Keratinocyte (primary cell): ENCODE results near the gene KRTAP5-3. TPM values are rescaled to one million over a fixed set of nuclear protein-coding genes. Genes with fewer than 3 reads are reported as not detected.

Experiments
- DNase-seq: peaks from one replicate; pipeline ENCODE4 v3.0.0-alpha.2; 2011; ENCODE audit warnings: low read depth, missing footprints, low spot score
- FAIRE-seq: peaks from 2 replicates; lab custom pipeline; 2011; peaks lifted over from hg19 to GRCh38; lab: Jason Lieb, UNC
- H2AFZ ChIP-seq: 2 replicates; pipeline ENCODE4 v1.6.0; 2012; ENCODE audit warnings: low read length, control low read depth, inconsistent platforms; ENCODE audit not compliant: control insufficient read depth
- H3K27ac ChIP-seq: 2 replicates; pipeline ENCODE4 v1.5.1; 2011; ENCODE audit warnings: low read length; ENCODE audit not compliant: control insufficient read depth, insufficient read depth
- H3K27me3 ChIP-seq: 3 replicates; pipeline ENCODE4 v1.6.0; 2011; ENCODE audit warnings: low read length; ENCODE audit not compliant: control insufficient read depth, insufficient read depth; ENCODE audit errors: extremely low read depth
- H3K36me3 ChIP-seq, 2 experiments: 2 replicates in 1 of 2; 3 replicates in 1 of 2; pipeline ENCODE4 v1.5.1; 2011; ENCODE audit warnings: low read length in 2 of 2, mild to moderate bottlenecking in 1 of 2; ENCODE audit not compliant: control insufficient read depth in 2 of 2, insufficient read depth in 2 of 2; ENCODE audit errors: extremely low read depth in 1 of 2
- H3K4me1 ChIP-seq: 3 replicates; pipeline ENCODE4 v1.5.1; 2011; ENCODE audit warnings: low read length; ENCODE audit not compliant: control insufficient read depth, insufficient read depth; ENCODE audit errors: extremely low read depth
- H3K4me2 ChIP-seq: 3 replicates; pipeline ENCODE4 v1.6.0; 2011; ENCODE audit warnings: low read depth, low read length; ENCODE audit not compliant: control insufficient read depth, insufficient read depth; ENCODE audit errors: extremely low read depth
- H3K4me3 ChIP-seq, 3 experiments: fragments of 200-600 bp in 1 of 3; sonication (generic) in 1 of 3; 2 replicates in 2 of 3; 3 replicates in 1 of 3; pipeline ENCODE4 v1.5.1; 2011 to 2016; ENCODE audit warnings: low read length in 3 of 3, mild to moderate bottlenecking in 3 of 3, control low read depth in 2 of 3, inconsistent platforms in 1 of 3, low read depth in 1 of 3, mixed read lengths in 1 of 3, mixed run types in 1 of 3, moderate library complexity in 1 of 3; ENCODE audit not compliant: control insufficient read depth in 2 of 3, insufficient read depth in 2 of 3; ENCODE audit errors: extremely low read depth in 1 of 3
- H3K79me2 ChIP-seq: 2 replicates; pipeline ENCODE4 v1.6.0; 2012; ENCODE audit warnings: low read length; ENCODE audit not compliant: control insufficient read depth, insufficient read depth
- H3K9ac ChIP-seq: 3 replicates; pipeline ENCODE4 v1.6.0; 2011; ENCODE audit warnings: low read length; ENCODE audit not compliant: control insufficient read depth, insufficient read depth; ENCODE audit errors: extremely low read depth
- H3K9me1 ChIP-seq: 3 replicates; pipeline ENCODE4 v1.6.0; 2011; ENCODE audit warnings: low read length; ENCODE audit not compliant: control insufficient read depth, insufficient read depth; ENCODE audit errors: extremely low read depth
- H3K9me3 ChIP-seq: 2 replicates; pipeline ENCODE4 v1.5.1; 2012; ENCODE audit warnings: low read depth, low read length; ENCODE audit not compliant: control insufficient read depth
- H4K20me1 ChIP-seq: 3 replicates; pipeline ENCODE4 v1.6.0; 2011; ENCODE audit warnings: low read length; ENCODE audit not compliant: control insufficient read depth, insufficient read depth; ENCODE audit errors: extremely low read depth
- CTCF ChIP-seq, 3 experiments: IDR thresholded peaks in 1 of 3; conservative IDR thresholded peaks in 1 of 3; optimal IDR thresholded peaks in 1 of 3; 2 replicates in 2 of 3; 3 replicates in 1 of 3; pipeline versions ENCODE3 to v1.5.1; 2011; ENCODE audit warnings: low read length in 3 of 3, mild to moderate bottlenecking in 3 of 3, moderate library complexity in 2 of 3, control low read depth in 1 of 3, inconsistent platforms in 1 of 3; ENCODE audit not compliant: insufficient read depth in 2 of 3; ENCODE audit errors: extremely low read depth in 1 of 3
- EZH2 ChIP-seq: IDR thresholded peaks from one replicate; pipeline ENCODE4 v1.6.1; 2012; ENCODE audit warnings: inconsistent platforms, mild to moderate bottlenecking, low read length, moderate library complexity
- dilution Hi-C: fragments of 300-500 bp; cut with MboI; formaldehyde crosslinking; loops from one replicate; pipeline ENCODE4 v1.7.0; 2020; ENCODE audit warnings: low sequenced_read_pairs; ENCODE audit not compliant: extremely low pct_ligation_motif_present
- polyA plus RNA-seq, 5 experiments: library from polyadenylated mRNA; depleted of rRNA in 3 of 5; stranded (reverse) in 3 of 5; stranded (forward) in 1 of 5; unstranded in 1 of 5; fragments of >200 nt; gene quantifications; 1 replicate in 1 of 5; 2 replicates in 3 of 5; 3 replicates in 1 of 5; pipeline versions ENCODE4 v1.2.1 to v1.2.3, GENCODE V29; 2011 to 2012; ENCODE audit warnings: missing spikeins in 2 of 5, low read depth in 1 of 5, low replicate concordance in 1 of 5

KRTAP5-3 gene
- polyA plus RNA-seq, 1 donor (not counting 4 experiments of a cell fraction or from before 2014, with no cell fraction given), result not detected

GRCh38 chr11:1636291-1636950 is 28.2 kb upstream of the KRTAP5-3 start:
- Histone ChIP-seq H3K27ac (no peak overlapping the region), H4K20me1 (peaks cover 4% of the 10 kb centered on the region), H3K9me1 (no peaks in the 10 kb centered on the region), H3K4me3 (no peak overlapping the region), H3K4me2 (no peak overlapping the region), H3K9me3 (no peaks in the 10 kb centered on the region), H2AFZ (no peak overlapping the region), H3K79me2 (no peaks in the 10 kb centered on the region), H3K4me1 (no peaks in the 10 kb centered on the region), H3K27me3 (peaks cover 34% of the 10 kb centered on the region), H3K9ac (no peak overlapping the region), H3K36me3 (no peaks in the 10 kb centered on the region)
- no peak for TF ChIP-seq CTCF (optimal IDR thresholded peaks at IDR 0.05 in 1 of 3, IDR thresholded peaks at IDR 0.05 in 1 of 3, conservative IDR thresholded peaks at IDR 0.05 in 1 of 3; ENCODE audit: extremely low read depth in 1 of 3, insufficient read depth in 2 of 3, low read length in 3 of 3)
- DNase-seq (no peak), FAIRE-seq (no peak)
- dilution Hi-C loops, result loop anchor here (10.0 kb wide), 1 partner anchor 102 kb away; no protein-coding TSS in a partner anchor

DNA sequence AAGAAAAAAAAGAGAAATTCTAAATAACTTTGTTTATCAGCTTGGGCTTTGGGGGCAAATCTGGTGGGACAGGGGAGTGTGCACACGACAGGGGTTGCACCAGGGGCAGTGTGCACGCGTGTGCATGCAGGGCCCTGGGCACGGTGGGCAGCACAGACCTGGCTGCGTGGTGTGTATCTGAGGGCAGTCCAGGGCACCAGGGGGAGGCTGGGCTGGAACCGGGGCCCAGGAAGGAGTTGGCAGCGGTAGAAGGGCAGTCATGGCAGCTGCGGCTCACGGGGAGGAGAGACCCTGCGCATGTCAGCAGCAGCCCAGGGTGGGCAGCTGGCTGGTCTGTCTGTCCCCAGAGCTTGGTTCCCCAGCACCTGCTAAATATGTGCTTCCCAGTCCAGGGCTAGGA is 25.6 kb upstream of the KRTAP5-3 start:
- Histone ChIP-seq H3K36me3 (no peaks in the 10 kb centered on the region), H4K20me1 (no peaks in the 10 kb centered on the region), H3K27me3 (peaks cover 17% of the 10 kb centered on the region), H2AFZ (no peak overlapping the region), H3K4me1 (no peaks in the 10 kb centered on the region), H3K9me3 (no peaks in the 10 kb centered on the region), H3K9me1 (no peaks in the 10 kb centered on the region), H3K79me2 (no peaks in the 10 kb centered on the region), H3K4me3 (no peak overlapping the region), H3K4me2 (no peak overlapping the region), H3K9ac (no peak overlapping the region), H3K27ac (no peak overlapping the region)
- TF ChIP-seq EZH2 (no peak), CTCF (optimal IDR thresholded peaks at IDR 0.05 in 1 of 3, IDR thresholded peaks at IDR 0.05 in 1 of 3, conservative IDR thresholded peaks at IDR 0.05 in 1 of 3; ENCODE audit: extremely low read depth in 1 of 3, insufficient read depth in 2 of 3, low read length in 3 of 3) (no peak)
- FAIRE-seq (no peak), DNase-seq (no peak)
- dilution Hi-C loops, result loop anchor here (10.0 kb wide), 1 partner anchor 99 kb away; no protein-coding TSS in a partner anchor
